Endothelial cell of umbilical vein (primary cell): Measurements from ENCODE around the gene TNN. TPM values are rescaled to one million over a fixed set of nuclear protein-coding genes. Genes with fewer than 3 reads are reported as not detected.
A peak's percentile ranks its signal among the peaks of the same experiment; 100 is the strongest.

ENCODE experiments used
- BruUV-seq: library from RNA; stranded (reverse); fragments of 400-500 nt; replicated peaks from 2 replicates; lab custom pipeline; 2021; lab: Mats Ljungman, UMichigan
- CTCF ChIA-PET: fragments of 300-600, 350-600 bp; sonication (Branson Sonifier 250); formaldehyde crosslinking; loops from one replicate; lab custom pipeline; 2021; ENCODE audit warnings: antibody characterized with exemption, inconsistent platforms; lab: Charles Lee
- POLR2A ChIA-PET: fragments of 300-600, 350-600 bp; sonication (Branson Sonifier 250); formaldehyde crosslinking; loops from one replicate; lab custom pipeline; 2021; ENCODE audit warnings: antibody characterized with exemption, inconsistent platforms; lab: Charles Lee
- DNase-seq: peaks from one replicate; pipeline ENCODE4 v3.0.0-alpha.2; 2011; ENCODE audit warnings: low read depth, low spot score
- FAIRE-seq: peaks from 2 replicates; lab custom pipeline; 2011; peaks lifted over from hg19 to GRCh38; lab: Jason Lieb, UNC
- H2AFZ ChIP-seq: 2 replicates; pipeline ENCODE4 v1.6.0; 2012; ENCODE audit warnings: low read depth, low read length, control low read depth, inconsistent platforms
- H3K27ac ChIP-seq: 2 replicates; pipeline ENCODE4 v1.5.1; 2011; ENCODE audit warnings: low read depth, mild to moderate bottlenecking, control low read depth, low read length, moderate library complexity; ENCODE audit not compliant: insufficient read depth
- H3K27me3 ChIP-seq, 2 experiments: 2 replicates each; pipeline versions ENCODE4 v1.6.0 to v1.6.1; 2011; ENCODE audit warnings: low read length in 2 of 2, mixed read lengths in 1 of 2; ENCODE audit not compliant: control insufficient read depth in 2 of 2, insufficient read depth in 2 of 2
- H3K36me3 ChIP-seq, 2 experiments: 2 replicates in 1 of 2; 3 replicates in 1 of 2; pipeline ENCODE4 v1.5.1; 2011; ENCODE audit warnings: low read length in 2 of 2, mild to moderate bottlenecking in 1 of 2, moderate library complexity in 1 of 2; ENCODE audit not compliant: control insufficient read depth in 2 of 2, insufficient read depth in 2 of 2; ENCODE audit errors: extremely low read depth in 1 of 2
- H3K4me1 ChIP-seq: 3 replicates; pipeline ENCODE4 v1.5.1; 2011; ENCODE audit warnings: mild to moderate bottlenecking, low read length; ENCODE audit not compliant: control insufficient read depth, insufficient read depth; ENCODE audit errors: extremely low read depth
- H3K4me2 ChIP-seq: 2 replicates; pipeline ENCODE4 v1.6.1; 2011; ENCODE audit warnings: low read length, control low read depth, mixed read lengths; ENCODE audit not compliant: insufficient read depth
- H3K4me3 ChIP-seq, 3 experiments: fragments of 200-600 bp in 1 of 3; sonication (generic), shearing (Covaris generic) in 1 of 3; replicated peaks in 1 of 3; 2 replicates each; pipeline ENCODE4 v1.5.1; 2011 to 2016; ENCODE audit warnings: control low read depth in 3 of 3, low read length in 3 of 3, mild to moderate bottlenecking in 2 of 3, inconsistent platforms in 1 of 3, low read depth in 1 of 3, moderate library complexity in 1 of 3; ENCODE audit not compliant: insufficient read depth in 1 of 3
- H3K79me2 ChIP-seq: 2 replicates; pipeline ENCODE4 v1.6.0; 2012; ENCODE audit warnings: low read length, inconsistent platforms; ENCODE audit not compliant: control insufficient read depth, insufficient read depth
- H3K9ac ChIP-seq: replicated peaks from 2 replicates; pipeline ENCODE3; 2011; ENCODE audit warnings: low read length, control low read depth; ENCODE audit not compliant: insufficient read depth; ENCODE audit errors: extremely low read depth
- H3K9me1 ChIP-seq: replicated peaks from 3 replicates; pipeline ENCODE4 v1.6.0; 2011; ENCODE audit warnings: mild to moderate bottlenecking, low read length; ENCODE audit not compliant: control insufficient read depth, insufficient read depth; ENCODE audit errors: extremely low read depth
- H3K9me3 ChIP-seq: replicated peaks from 2 replicates; pipeline ENCODE4 v1.5.1; 2012; ENCODE audit warnings: low read length, inconsistent platforms; ENCODE audit not compliant: control insufficient read depth, insufficient read depth
- H4K20me1 ChIP-seq: replicated peaks from 2 replicates; pipeline ENCODE3; 2011; ENCODE audit warnings: mild to moderate bottlenecking, low read length; ENCODE audit not compliant: control insufficient read depth, insufficient read depth; ENCODE audit errors: extremely low read depth
- CTCF ChIP-seq, 2 donors: IDR thresholded peaks; 1 replicate in 1 of 2; 2 replicates in 1 of 2; pipeline ENCODE4 v1.5.1; 2011; ENCODE audit warnings: low read length in 2 of 2, mild to moderate bottlenecking in 2 of 2, moderate library complexity in 2 of 2, control low read depth in 1 of 2, inconsistent platforms in 1 of 2, low read depth in 1 of 2; ENCODE audit not compliant: insufficient read depth in 1 of 2; ENCODE audit errors: extremely low read depth in 1 of 2
- EZH2 ChIP-seq: IDR thresholded peaks from 2 replicates; pipeline ENCODE4 v1.6.1; 2012; ENCODE audit warnings: borderline replicate concordance, low read depth, mild to moderate bottlenecking, moderate library complexity, low read length, inconsistent platforms; ENCODE audit not compliant: severe bottlenecking
- FOS ChIP-seq: IDR thresholded peaks from 2 replicates; pipeline ENCODE4 v1.6.1; 2011; ENCODE audit warnings: mild to moderate bottlenecking, low read length, moderate library complexity, borderline replicate concordance; ENCODE audit not compliant: insufficient read depth
- GATA2 ChIP-seq: IDR thresholded peaks from 2 replicates; pipeline ENCODE4 v1.7.0; 2011; ENCODE audit warnings: low read depth, mild to moderate bottlenecking, moderate library complexity, mixed read lengths, low read length; ENCODE audit not compliant: insufficient read length, insufficient read depth
- JUN ChIP-seq: IDR thresholded peaks from 2 replicates; pipeline ENCODE4 v1.6.1; 2011; ENCODE audit warnings: borderline replicate concordance, low read depth; ENCODE audit not compliant: insufficient read length, insufficient read depth
- MYC ChIP-seq: IDR thresholded peaks from one replicate; pipeline ENCODE4 v1.6.1; 2011; ENCODE audit warnings: mild to moderate bottlenecking, low read depth, low read length
- POLR2A ChIP-seq: IDR thresholded peaks from 2 replicates; pipeline ENCODE4 v1.6.1; 2012; ENCODE audit warnings: low read depth, mild to moderate bottlenecking, control low read depth, low read length
- POLR2AphosphoS5 ChIP-seq: IDR thresholded peaks from 2 replicates; pipeline ENCODE4 v1.6.1; 2012; ENCODE audit warnings: low read depth, mild to moderate bottlenecking, control low read depth, low read length, moderate library complexity; ENCODE audit not compliant: insufficient read depth
- dilution Hi-C: fragments of 300-500 bp; cut with MboI; formaldehyde crosslinking; loops from one replicate; pipeline ENCODE4 v1.15.0; 2019; ENCODE audit warnings: low sequenced_read_pairs; ENCODE audit not compliant: extremely low pct_ligation_motif_present
- intact Hi-C: fragments of 100-400 bp; cut with micrococcal nuclease; formaldehyde crosslinking; loops from one replicate; pipeline ENCODE4 v1.10.0; 2022
- polyA plus RNA-seq, 4 experiments: library from polyadenylated mRNA; depleted of rRNA in 3 of 4; stranded (reverse) in 3 of 4; unstranded in 1 of 4; fragments of >200 nt; gene quantifications; 2 replicates each; pipeline versions ENCODE4 v1.2.1 to v1.2.3, GENCODE V29; 2011 to 2012; ENCODE audit warnings: missing spikeins in 1 of 4
- total RNA-seq: library from RNA; stranded (reverse); gene quantifications from 2 replicates; pipeline ENCODE4 v1.2.3, GENCODE V29; 2021
- TF ChIP-seq, protein P1 (sequence below): IDR thresholded peaks from 2 replicates; pipeline ENCODE4 v1.6.1; 2011; ENCODE audit not compliant: insufficient read depth, insufficient read length

Gene TNN
- total and polyA plus RNA-seq, 2 donors (not counting 3 experiments of a cell fraction or from before 2014, with no cell fraction given), result not detected

DNA sequence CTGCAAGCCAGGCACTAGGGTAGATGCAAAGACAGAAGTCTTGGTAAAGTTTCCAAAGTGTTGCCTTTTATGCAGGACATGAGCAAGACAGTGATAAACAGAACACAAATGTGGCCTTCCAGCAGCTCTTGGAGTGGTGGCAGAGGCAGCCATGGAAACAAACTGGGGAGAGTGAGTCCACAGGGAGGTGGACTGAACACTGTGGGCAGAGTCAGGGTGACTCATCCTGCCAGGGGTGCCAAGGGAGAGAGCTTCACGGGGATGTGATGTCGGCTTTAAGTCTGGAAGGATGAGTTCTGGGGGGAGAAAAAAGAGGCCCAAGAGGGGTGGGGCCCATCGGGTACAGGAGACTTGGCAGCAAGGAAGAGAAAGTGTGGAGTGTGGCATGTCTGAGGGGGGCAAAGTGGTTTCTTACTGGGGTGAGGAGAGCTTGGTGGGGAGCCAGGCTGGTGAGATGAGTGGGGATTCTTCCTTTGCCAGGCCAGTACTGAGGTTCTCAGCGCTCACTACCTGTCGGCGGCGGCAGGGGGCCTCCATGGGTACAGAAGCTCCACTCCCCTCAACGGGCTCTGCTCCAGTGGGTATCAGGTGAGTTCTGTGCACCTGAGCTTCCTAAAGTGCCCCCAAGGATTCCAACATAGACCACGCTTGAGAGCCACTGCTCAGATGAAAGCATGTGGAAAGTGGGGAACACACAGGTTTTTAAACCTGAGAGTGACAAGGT lies 83.1 kb downstream of the TNN start:
- TF ChIP-seq FOS, result peak; percentile 9
- no peak for TF ChIP-seq GATA2

DNA sequence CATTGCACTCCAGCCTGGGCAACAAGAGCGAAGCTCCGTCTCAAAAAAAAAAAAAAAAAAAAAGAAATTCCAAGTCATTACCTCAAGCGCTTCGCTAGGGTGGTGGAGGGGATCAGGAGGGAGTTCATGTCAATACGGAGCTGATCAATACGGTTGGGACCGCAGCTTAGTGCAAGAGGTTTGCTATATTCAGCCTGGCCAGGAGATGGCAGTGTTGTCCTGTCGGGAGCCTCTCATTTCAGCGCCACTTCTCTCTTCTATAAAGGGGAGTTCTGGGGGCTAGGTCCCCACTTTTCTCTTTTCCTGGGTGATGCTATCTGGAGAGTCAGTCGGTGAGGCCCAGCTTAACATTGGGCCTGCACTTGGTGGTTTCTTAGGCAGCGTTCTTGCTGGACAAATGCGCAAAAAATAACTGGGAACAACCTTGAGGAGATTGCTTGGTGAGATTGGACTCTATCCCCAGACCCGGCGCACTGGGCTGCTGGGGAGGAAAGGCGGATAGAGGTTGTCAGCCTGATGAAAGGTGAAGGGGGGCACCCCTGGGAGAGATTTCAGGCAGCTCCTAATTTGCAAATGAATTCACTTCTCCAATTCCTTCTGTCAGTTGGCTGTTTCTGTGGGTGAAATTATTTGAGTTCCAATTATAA lies 84.5 kb downstream of the TNN start:
- H2AFZ ChIP-seq, result no peak overlapping the region
- POLR2A ChIA-PET, result interaction anchor here (0.5 kb wide), 1 partner anchor 230 kb away, joined by 3 read pairs; no protein-coding TSS in a partner anchor

More for the DNA sequence above, 83.1 kb downstream of the TNN start:
- Histone ChIP-seq H3K9ac (no peak overlapping the region), H3K4me1 (no peaks in the 10 kb centered on the region), H4K20me1 (no peaks in the 10 kb centered on the region), H3K4me3 (no peak overlapping the region), H3K36me3 (no peaks in the 10 kb centered on the region), H3K9me3 (no peaks in the 10 kb centered on the region), H3K79me2 (no peaks in the 10 kb centered on the region), H2AFZ (no peak overlapping the region), H3K9me1 (no peaks in the 10 kb centered on the region), H3K4me2 (no peak overlapping the region), H3K27me3 (peaks cover 0 to 27% of the 10 kb centered on the region in 2 experiments), H3K27ac (no peak overlapping the region)
- BruUV-seq, result no TSS peak
- ChIA-PET POLR2A (no interaction called here), CTCF (interaction anchor here (1.0 to 5.2 kb wide), 26 partner anchors 11 to 1730 kb away, joined by 3 to 387 read pairs (median 7); no protein-coding TSS in a partner anchor)
- DNase-seq (no peak), FAIRE-seq (no peak)
- intact Hi-C loops (loop anchor here (5.0 kb wide), 1 partner anchor 592 kb away; the partner anchor contains the start of gene TNR), dilution Hi-C loops (loop anchor here (10.0 kb wide), 1 partner anchor 164 kb away; no protein-coding TSS in a partner anchor)

More for the DNA sequence above, 84.5 kb downstream of the TNN start:
- intact Hi-C loops, result loop anchor here (1.0 to 5.0 kb wide), 4 partner anchors 221 to 921 kb away; partner anchors contain the start of gene TNR
- H3K27ac ChIP-seq, result no peak overlapping the region
- H3K9ac ChIP-seq, result no peak overlapping the region
- no peaks in the 10 kb centered on the region for H3K79me2 ChIP-seq
- peak; percentile 75 to 85 for TF ChIP-seq CTCF (IDR thresholded peaks at IDR 0.05; ENCODE audit: extremely low read depth in 1 of 2, insufficient read depth in 1 of 2, low read depth in 1 of 2, low read length in 2 of 2)
- no peak for TF ChIP-seq FOS
- TF ChIP-seq POLR2AphosphoS5, result no peak
- TF ChIP-seq EZH2, result peak; percentile 47
- no peak for TF ChIP-seq MYC
- TF ChIP-seq JUN, result no peak
- TF ChIP-seq, protein P1, sequence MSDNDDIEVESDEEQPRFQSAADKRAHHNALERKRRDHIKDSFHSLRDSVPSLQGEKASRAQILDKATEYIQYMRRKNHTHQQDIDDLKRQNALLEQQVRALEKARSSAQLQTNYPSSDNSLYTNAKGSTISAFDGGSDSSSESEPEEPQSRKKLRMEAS, result no peak
- TF ChIP-seq POLR2A, result no peak
- peak; percentile 54 for DNase-seq
- H3K27me3 ChIP-seq, result peaks cover 0 to 27% of the 10 kb centered on the region in 2 experiments
- no peaks in the 10 kb centered on the region for H3K9me1 ChIP-seq
- BruUV-seq, result no TSS peak
- H3K9me3 ChIP-seq, result no peaks in the 10 kb centered on the region
- H3K4me3 ChIP-seq, result no peak overlapping the region
- no peak overlapping the region for H3K4me2 ChIP-seq
- dilution Hi-C loops, result loop anchor here (10.0 kb wide), 1 partner anchor 163 kb away; no protein-coding TSS in a partner anchor
- no peaks in the 10 kb centered on the region for H3K36me3 ChIP-seq
- H3K4me1 ChIP-seq, result no peaks in the 10 kb centered on the region
- peak; percentile 71 for FAIRE-seq
- no peaks in the 10 kb centered on the region for H4K20me1 ChIP-seq
- CTCF ChIA-PET, result interaction anchor here (0.5 to 5.2 kb wide), 106 partner anchors 9 to 1749 kb away, joined by 3 to 387 read pairs (median 5); partner anchors contain the start of genes COP1, MRPS14 and TNR
